Stimulated activated CD4-positive, alpha-beta T cell treated with anti-CD3 and anti-CD28 coated beads, Interleukin-4, amount 100 ng/mL, for 48 hours (primary cell): ENCODE measurements around the gene TTC39A.

ENCODE experiments used
- DNase-seq, 2 donors: peaks; one replicate each; pipeline ENCODE4 v3.0.0-alpha.2; 2020; ENCODE audit warnings: low read depth in 2 of 2

Gene TTC39A

GRCh38 chr1:51297401-51298321, 32.7 kb downstream of the TTC39A start:
- no peak for DNase-seq

GRCh38 chr1:51296383-51297357, 33.7 kb downstream of the TTC39A start:
- peak; percentile 73 to 80 for DNase-seq

- DNase-seq, result no peak
These were observed 34.4 kb downstream of the TTC39A start for GRCh38 chr1:51295926-51296325.

- DNase-seq, result no peak
These were observed 35.7 kb downstream of the TTC39A start for GRCh38 chr1:51294566-51295184.

- DNase-seq, result no peak
These were observed 36.4 kb downstream of the TTC39A start for GRCh38 chr1:51293898-51294515.

- no peak for DNase-seq
These were observed 39.9 kb downstream of the TTC39A start for GRCh38 chr1:51290489-51290847.

- DNase-seq, result no peak
These were observed 40.5 kb downstream of the TTC39A start for GRCh38 chr1:51289676-51290488.

- no peak for DNase-seq
These were observed 41.8 kb downstream of the TTC39A start for GRCh38 chr1:51288578-51288977.

GRCh38 chr1:51287966-51288365, 42.4 kb downstream of the TTC39A start:
- DNase-seq, result no peak

- no peak for DNase-seq
These were observed 45.3 kb downstream of the TTC39A start for GRCh38 chr1:51285055-51285454.

- no peak for DNase-seq
These were observed 45.8 kb downstream of the TTC39A start for GRCh38 chr1:51284487-51284954.

- no peak for DNase-seq
These were observed 46.4 kb downstream of the TTC39A start for GRCh38 chr1:51283979-51284378.

GRCh38 chr1:51282605-51283004, 47.8 kb downstream of the TTC39A start:
- no peak for DNase-seq

GRCh38 chr1:51281807-51282206, 48.6 kb downstream of the TTC39A start:
- no peak for DNase-seq

- no peak for DNase-seq
These were observed 49.9 kb downstream of the TTC39A start for GRCh38 chr1:51280321-51280978.

GRCh38 chr1:51276286-51276685, 54.1 kb downstream of the TTC39A start:
- DNase-seq, result no peak

GRCh38 chr1:51274676-51275075, 55.7 kb downstream of the TTC39A start:
- no peak for DNase-seq

GRCh38 chr1:51272916-51273315, 57.4 kb downstream of the TTC39A start:
- no peak for DNase-seq

- DNase-seq, result no peak
These were observed 59.6 kb downstream of the TTC39A start for GRCh38 chr1:51270751-51271150.

GRCh38 chr1:51268634-51269033, 61.7 kb downstream of the TTC39A start:
- DNase-seq, result no peak
